HEK293 (cell line): ENCODE results near the gene HOXD10.

ENCODE experiments used
- EGR2 ChIP-seq: fragments of 450-650 bp; formaldehyde crosslinking; IDR thresholded peaks from 2 replicates; pipeline ENCODE4 v1.5.1; 2016; ENCODE audit warnings: low read depth, missing biosample characterization, missing genetic modification characterization
- GLI2 ChIP-seq: fragments of 450-650 bp; formaldehyde crosslinking; IDR thresholded peaks from 2 replicates; pipeline ENCODE4; 2017; ENCODE audit warnings: missing biosample characterization, missing genetic modification characterization, low read depth, borderline replicate concordance
- KLF16 ChIP-seq: fragments of 450-650 bp; formaldehyde crosslinking; IDR thresholded peaks from 2 replicates; pipeline ENCODE4 v1.5.1; 2017; ENCODE audit warnings: missing biosample characterization, missing genetic modification characterization
- KLF9 ChIP-seq: fragments of 450-650 bp; formaldehyde crosslinking; IDR thresholded peaks from 2 replicates; pipeline ENCODE4 v1.5.1; 2016; ENCODE audit warnings: missing biosample characterization, missing genetic modification characterization, low read depth
- PATZ1 ChIP-seq: fragments of 450-650 bp; formaldehyde crosslinking; IDR thresholded peaks from 2 replicates; pipeline ENCODE4 v1.5.1; 2016; ENCODE audit warnings: missing biosample characterization, missing genetic modification characterization
- SP2 ChIP-seq: fragments of 450-650 bp; formaldehyde crosslinking; IDR thresholded peaks from 2 replicates; pipeline ENCODE4 v1.5.1; 2016; ENCODE audit warnings: missing biosample characterization, missing genetic modification characterization
- ZBTB17 ChIP-seq: fragments of 450-650 bp; formaldehyde crosslinking; IDR thresholded peaks from 2 replicates; pipeline ENCODE4 v1.5.1; 2016; ENCODE audit warnings: missing biosample characterization, missing genetic modification characterization
- ZNF112 ChIP-seq: fragments of 450-650 bp; formaldehyde crosslinking; IDR thresholded peaks from 2 replicates; pipeline ENCODE4 v1.5.0; 2017; ENCODE audit warnings: missing biosample characterization, missing genetic modification characterization
- ZNF416 ChIP-seq: fragments of 450-650 bp; formaldehyde crosslinking; IDR thresholded peaks from 2 replicates; pipeline ENCODE4 v1.5.1; 2016; ENCODE audit warnings: missing biosample characterization, missing genetic modification characterization
- ZNF473 ChIP-seq: fragments of 450-650 bp; formaldehyde crosslinking; IDR thresholded peaks from 2 replicates; pipeline ENCODE4 v1.5.1; 2017; ENCODE audit warnings: missing biosample characterization, missing genetic modification characterization
- ZNF514 ChIP-seq: fragments of 450-650 bp; formaldehyde crosslinking; IDR thresholded peaks from 2 replicates; pipeline ENCODE4 v1.5.1; 2016; ENCODE audit warnings: missing biosample characterization, missing genetic modification characterization
- ZNF518A ChIP-seq: fragments of 450-650 bp; formaldehyde crosslinking; conservative IDR thresholded peaks from 2 replicates; pipeline ENCODE4 v1.5.1; 2016; ENCODE audit warnings: low read depth, missing biosample characterization, missing genetic modification characterization
- ZNF548 ChIP-seq: fragments of 450-650 bp; formaldehyde crosslinking; IDR thresholded peaks from 2 replicates; pipeline ENCODE4 v1.5.1; 2016; ENCODE audit warnings: missing biosample characterization, missing genetic modification characterization
- ZNF549 ChIP-seq: fragments of 450-650 bp; IDR thresholded peaks from 2 replicates; pipeline ENCODE4 v1.5.1; 2018; ENCODE audit warnings: missing biosample characterization, missing genetic modification characterization, mild to moderate bottlenecking, inconsistent platforms, moderate library complexity
- ZNF600 ChIP-seq: fragments of 450-650 bp; formaldehyde crosslinking; IDR thresholded peaks from 2 replicates; pipeline ENCODE4 v1.5.1; 2016; ENCODE audit warnings: missing biosample characterization, missing genetic modification characterization
- ZNF621 ChIP-seq: fragments of 450-650 bp; formaldehyde crosslinking; IDR thresholded peaks from 2 replicates; pipeline ENCODE4 v1.5.1; 2017; ENCODE audit warnings: missing biosample characterization, missing genetic modification characterization
- ZNF623 ChIP-seq: fragments of 450-650 bp; formaldehyde crosslinking; IDR thresholded peaks from 2 replicates; pipeline ENCODE4 v1.5.1; 2016; ENCODE audit warnings: missing biosample characterization, missing genetic modification characterization
- ZNF629 ChIP-seq: fragments of 450-650 bp; formaldehyde crosslinking; IDR thresholded peaks from 2 replicates; pipeline ENCODE4 v1.5.1; 2017; ENCODE audit warnings: missing biosample characterization, missing genetic modification characterization
- ZNF645 ChIP-seq: fragments of 450-650 bp; formaldehyde crosslinking; IDR thresholded peaks from 2 replicates; pipeline ENCODE4; 2016; ENCODE audit warnings: missing biosample characterization, missing genetic modification characterization
- ZSCAN5A ChIP-seq: fragments of 450-650 bp; formaldehyde crosslinking; IDR thresholded peaks from 2 replicates; pipeline ENCODE4 v1.5.1; 2016; ENCODE audit warnings: missing biosample characterization, missing genetic modification characterization
- TF ChIP-seq, protein P1 (sequence below): fragments of 450-650 bp; formaldehyde crosslinking; IDR thresholded peaks from 2 replicates; pipeline ENCODE4 v1.5.1; 2016; ENCODE audit warnings: missing biosample characterization, missing genetic modification characterization, borderline replicate concordance
- TF ChIP-seq, protein P2 (sequence below): fragments of 450-650 bp; formaldehyde crosslinking; IDR thresholded peaks from 2 replicates; pipeline ENCODE4 v1.5.1; 2016; ENCODE audit warnings: missing biosample characterization, missing genetic modification characterization, low read depth

HOXD10 gene

GRCh38 chr2:176130147-176130956, 13.8 kb downstream of the HOXD10 start (continued):
- TF ChIP-seq ZNF112, result no peak
- peak; percentile 71 for TF ChIP-seq ZBTB17
- no peak for TF ChIP-seq GLI2
- TF ChIP-seq KLF9 (tag by site-specific recombination), result peak; percentile 47
- peak; percentile 41 for TF ChIP-seq SP2 (tag by site-specific recombination)
- TF ChIP-seq KLF16, result 0 out of 2 replicates have a peak, but pooled peaks have one; percentile 53
- no peak for TF ChIP-seq ZNF623 (tag by site-specific recombination)
- no peak for TF ChIP-seq ZSCAN5A
- TF ChIP-seq ZNF549 (tag by site-specific recombination), result no peak
- TF ChIP-seq ZNF629 (tag by site-specific recombination), result peak; percentile 37; the same call in 1 of the 2 replicates
- TF ChIP-seq ZNF518A (tag by site-specific recombination), result no peak
- TF ChIP-seq EGR2, result peak; percentile 87
- no peak for TF ChIP-seq ZNF473 (tag by site-specific recombination)
- no peak for TF ChIP-seq ZNF645
- TF ChIP-seq ZNF600, result peak; percentile 43; the same call in 1 of the 2 replicates
- TF ChIP-seq ZNF514 (tag by site-specific recombination), result no peak
- no peak for TF ChIP-seq ZNF416 (tag by site-specific recombination)
- TF ChIP-seq PATZ1 (tag by site-specific recombination), result peak; percentile 80
- TF ChIP-seq, protein P1, sequence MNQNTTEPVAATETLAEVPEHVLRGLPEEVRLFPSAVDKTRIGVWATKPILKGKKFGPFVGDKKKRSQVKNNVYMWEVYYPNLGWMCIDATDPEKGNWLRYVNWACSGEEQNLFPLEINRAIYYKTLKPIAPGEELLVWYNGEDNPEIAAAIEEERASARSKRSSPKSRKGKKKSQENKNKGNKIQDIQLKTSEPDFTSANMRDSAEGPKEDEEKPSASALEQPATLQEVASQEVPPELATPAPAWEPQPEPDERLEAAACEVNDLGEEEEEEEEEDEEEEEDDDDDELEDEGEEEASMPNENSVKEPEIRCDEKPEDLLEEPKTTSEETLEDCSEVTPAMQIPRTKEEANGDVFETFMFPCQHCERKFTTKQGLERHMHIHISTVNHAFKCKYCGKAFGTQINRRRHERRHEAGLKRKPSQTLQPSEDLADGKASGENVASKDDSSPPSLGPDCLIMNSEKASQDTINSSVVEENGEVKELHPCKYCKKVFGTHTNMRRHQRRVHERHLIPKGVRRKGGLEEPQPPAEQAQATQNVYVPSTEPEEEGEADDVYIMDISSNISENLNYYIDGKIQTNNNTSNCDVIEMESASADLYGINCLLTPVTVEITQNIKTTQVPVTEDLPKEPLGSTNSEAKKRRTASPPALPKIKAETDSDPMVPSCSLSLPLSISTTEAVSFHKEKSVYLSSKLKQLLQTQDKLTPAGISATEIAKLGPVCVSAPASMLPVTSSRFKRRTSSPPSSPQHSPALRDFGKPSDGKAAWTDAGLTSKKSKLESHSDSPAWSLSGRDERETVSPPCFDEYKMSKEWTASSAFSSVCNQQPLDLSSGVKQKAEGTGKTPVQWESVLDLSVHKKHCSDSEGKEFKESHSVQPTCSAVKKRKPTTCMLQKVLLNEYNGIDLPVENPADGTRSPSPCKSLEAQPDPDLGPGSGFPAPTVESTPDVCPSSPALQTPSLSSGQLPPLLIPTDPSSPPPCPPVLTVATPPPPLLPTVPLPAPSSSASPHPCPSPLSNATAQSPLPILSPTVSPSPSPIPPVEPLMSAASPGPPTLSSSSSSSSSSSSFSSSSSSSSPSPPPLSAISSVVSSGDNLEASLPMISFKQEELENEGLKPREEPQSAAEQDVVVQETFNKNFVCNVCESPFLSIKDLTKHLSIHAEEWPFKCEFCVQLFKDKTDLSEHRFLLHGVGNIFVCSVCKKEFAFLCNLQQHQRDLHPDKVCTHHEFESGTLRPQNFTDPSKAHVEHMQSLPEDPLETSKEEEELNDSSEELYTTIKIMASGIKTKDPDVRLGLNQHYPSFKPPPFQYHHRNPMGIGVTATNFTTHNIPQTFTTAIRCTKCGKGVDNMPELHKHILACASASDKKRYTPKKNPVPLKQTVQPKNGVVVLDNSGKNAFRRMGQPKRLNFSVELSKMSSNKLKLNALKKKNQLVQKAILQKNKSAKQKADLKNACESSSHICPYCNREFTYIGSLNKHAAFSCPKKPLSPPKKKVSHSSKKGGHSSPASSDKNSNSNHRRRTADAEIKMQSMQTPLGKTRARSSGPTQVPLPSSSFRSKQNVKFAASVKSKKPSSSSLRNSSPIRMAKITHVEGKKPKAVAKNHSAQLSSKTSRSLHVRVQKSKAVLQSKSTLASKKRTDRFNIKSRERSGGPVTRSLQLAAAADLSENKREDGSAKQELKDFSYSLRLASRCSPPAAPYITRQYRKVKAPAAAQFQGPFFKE (tag by site-specific recombination), result no peak
- TF ChIP-seq, protein P2, sequence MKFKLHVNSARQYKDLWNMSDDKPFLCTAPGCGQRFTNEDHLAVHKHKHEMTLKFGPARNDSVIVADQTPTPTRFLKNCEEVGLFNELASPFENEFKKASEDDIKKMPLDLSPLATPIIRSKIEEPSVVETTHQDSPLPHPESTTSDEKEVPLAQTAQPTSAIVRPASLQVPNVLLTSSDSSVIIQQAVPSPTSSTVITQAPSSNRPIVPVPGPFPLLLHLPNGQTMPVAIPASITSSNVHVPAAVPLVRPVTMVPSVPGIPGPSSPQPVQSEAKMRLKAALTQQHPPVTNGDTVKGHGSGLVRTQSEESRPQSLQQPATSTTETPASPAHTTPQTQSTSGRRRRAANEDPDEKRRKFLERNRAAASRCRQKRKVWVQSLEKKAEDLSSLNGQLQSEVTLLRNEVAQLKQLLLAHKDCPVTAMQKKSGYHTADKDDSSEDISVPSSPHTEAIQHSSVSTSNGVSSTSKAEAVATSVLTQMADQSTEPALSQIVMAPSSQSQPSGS (tag by site-specific recombination), result no peak
- no peak for TF ChIP-seq ZNF621 (tag by site-specific recombination)
- TF ChIP-seq ZNF548 (tag by site-specific recombination), result no peak
